Gastrocnemius medialis (tissue), 4 donors: ENCODE results near the gene PIH1D1. TPM values are rescaled to one million over a fixed set of nuclear protein-coding genes. Genes with fewer than 3 reads are reported as not detected.

Experiments
- ATAC-seq, 2 donors: fragments of 150-250 bp; one replicate each; pipeline ENCODE4 v1.9.1; 2016
- DNase-seq, 2 donors: peaks; one replicate each; pipeline ENCODE4 v3.0.0-alpha.2; 2019
- H3K27ac ChIP-seq, 4 donors: fragments of 200-600 bp; sonication (generic); 1 replicate in 1 of 4; 2 replicates in 3 of 4; pipeline ENCODE4 v1.5.1; 2016 to 2018; ENCODE audit warnings: mild to moderate bottlenecking in 2 of 4, moderate library complexity in 1 of 4
- H3K27me3 ChIP-seq, 3 donors: fragments of 200-600 bp; sonication (generic) in 2 of 3; 1 replicate in 1 of 3; 2 replicates in 2 of 3; pipeline versions ENCODE4 v1.5.1 to v1.6.0; 2016 to 2019; ENCODE audit warnings: mild to moderate bottlenecking in 1 of 3, moderate library complexity in 1 of 3
- H3K36me3 ChIP-seq, 2 donors: fragments of 200-600 bp; sonication (generic) in 1 of 2; one replicate each; pipeline ENCODE4 v1.5.1; 2017 to 2018
- H3K4me1 ChIP-seq, 2 donors: fragments of 200-600 bp; sonication (generic) in 1 of 2; one replicate each; pipeline ENCODE4 v1.5.1; 2016 to 2017; ENCODE audit warnings: mild to moderate bottlenecking in 2 of 2
- H3K4me3 ChIP-seq, 4 donors: fragments of 200-600 bp; sonication (generic) in 3 of 4; 1 replicate in 1 of 4; 2 replicates in 3 of 4; pipeline ENCODE4 v1.5.1; 2016 to 2019; ENCODE audit warnings: mild to moderate bottlenecking in 2 of 4
- H3K9me3 ChIP-seq, 3 donors: fragments of 200-600 bp; sonication (generic) in 2 of 3; 1 replicate in 1 of 3; 2 replicates in 2 of 3; pipeline ENCODE4 v1.5.1; 2016 to 2019
- POLR2A ChIP-seq, 2 donors: fragments of 450-650 bp; IDR thresholded peaks; one replicate each; pipeline ENCODE4 v1.6.1; 2017; ENCODE audit warnings: antibody characterized with exemption in 2 of 2, mild to moderate bottlenecking in 2 of 2, moderate library complexity in 2 of 2
- in situ Hi-C, 4 donors: fragments of 200-750 bp; cut with MboI; loops; one replicate each; pipeline versions ENCODE4 v1.15.0 to v1.8.0; 2017; ENCODE audit warnings: low sequenced_read_pairs in 4 of 4
- intact Hi-C: fragments of 100-400 bp; cut with DNase I; formaldehyde crosslinking; loops from one replicate; pipeline ENCODE4 v1.15.1; 2023; ENCODE audit warnings: low total_unique reads
- total RNA-seq, 4 donors: library from RNA; depleted of rRNA; stranded (reverse); fragments of >200 nt; gene quantifications; one replicate each; pipeline versions ENCODE4 v1.1.0 to v1.2.3, GENCODE V29; 2016
- TF ChIP-seq, protein P1 (sequence below), 5 experiments: fragments of 450-650 bp in 3 of 5; fragments of 200-600 bp in 2 of 5; sonication (generic) in 2 of 5; IDR thresholded peaks in 4 of 5; conservative IDR thresholded peaks in 1 of 5; 1 replicate in 4 of 5; 2 replicates in 1 of 5; pipeline ENCODE4 v1.5.1; 2016 to 2019; ENCODE audit warnings: antibody characterized with exemption in 5 of 5, mild to moderate bottlenecking in 3 of 5, moderate library complexity in 3 of 5

The PIH1D1 gene
- total RNA-seq, 4 donors from 2014 or later = 41.9 to 107 (median 79.0) TPM

- in situ Hi-C loops = no loop called here
Observed at GRCh38 chr19:49423985-49424303, 27.7 kb downstream of the PIH1D1 start.

DNA sequence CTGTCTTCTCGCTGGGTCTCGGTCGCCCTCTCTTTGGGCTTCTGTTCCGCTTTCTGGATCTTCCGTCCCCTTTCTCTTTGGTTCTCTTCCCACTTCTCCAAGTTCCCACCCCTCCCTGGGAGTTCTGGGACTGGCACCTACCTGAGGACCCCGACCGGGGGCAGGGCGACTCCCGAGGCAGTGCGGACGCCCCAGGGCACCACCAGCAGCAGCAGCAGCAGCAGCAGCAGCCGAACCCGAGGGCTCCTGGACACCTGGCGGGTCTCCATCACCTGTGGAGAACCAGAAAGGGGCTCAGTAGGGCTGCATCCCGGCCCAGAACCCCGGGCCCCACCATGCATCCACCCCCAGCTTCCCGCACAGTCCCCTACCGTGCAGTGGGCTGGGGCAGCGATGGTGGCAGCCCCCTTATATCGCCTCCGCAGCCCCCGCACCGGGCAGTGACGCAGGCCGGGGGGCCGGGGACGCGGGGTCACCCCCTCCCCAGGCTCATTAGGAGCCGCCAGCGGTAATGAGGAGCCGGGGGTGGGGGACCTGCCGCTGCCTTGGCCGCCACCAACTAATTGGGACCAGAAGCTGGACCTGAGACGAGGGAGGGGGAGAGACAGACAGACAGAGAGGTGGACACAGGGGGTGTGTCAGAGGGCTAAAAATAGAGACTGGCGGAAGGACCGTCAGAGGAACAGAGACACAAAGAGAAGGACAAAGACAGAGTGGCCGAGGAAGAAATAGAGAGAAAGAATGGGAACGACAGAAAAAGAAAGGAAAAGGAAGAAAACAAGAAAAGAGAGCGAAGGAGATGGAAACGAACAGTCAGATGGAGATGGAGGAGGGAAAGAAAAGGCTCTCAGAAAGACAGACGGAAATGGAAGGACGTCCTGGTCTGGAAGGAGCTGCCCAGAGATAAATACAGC is 28.3 kb downstream of the PIH1D1 start, which contains the start of gene PTH2:
Gene PTH2 (minus strand): TSS at position 371 of the 914 bp plus-strand sequence. CDS start 102 bp downstream, at position 269.
- in situ Hi-C loops (no loop called here), intact Hi-C loops (no loop called here)
- DNase-seq = no peak
- Histone ChIP-seq H3K27ac (no peak within 1 kb of the TSS), H3K4me1 (peaks cover 13 to 25% of the 10 kb centered on the region in 2 donors), H3K9me3 (no peaks in the 10 kb centered on the region), H3K36me3 (no peaks in the 10 kb centered on the region), H3K27me3 (peaks cover 92 to 100% (median 99%) of the 10 kb centered on the region in 3 donors), H3K4me3 (peak within 1 kb of the TSS; percentile 10 to 47 (median 30))
- no peak for TF ChIP-seq POLR2A (IDR thresholded peaks at IDR 0.05)
- TF ChIP-seq, protein P1, sequence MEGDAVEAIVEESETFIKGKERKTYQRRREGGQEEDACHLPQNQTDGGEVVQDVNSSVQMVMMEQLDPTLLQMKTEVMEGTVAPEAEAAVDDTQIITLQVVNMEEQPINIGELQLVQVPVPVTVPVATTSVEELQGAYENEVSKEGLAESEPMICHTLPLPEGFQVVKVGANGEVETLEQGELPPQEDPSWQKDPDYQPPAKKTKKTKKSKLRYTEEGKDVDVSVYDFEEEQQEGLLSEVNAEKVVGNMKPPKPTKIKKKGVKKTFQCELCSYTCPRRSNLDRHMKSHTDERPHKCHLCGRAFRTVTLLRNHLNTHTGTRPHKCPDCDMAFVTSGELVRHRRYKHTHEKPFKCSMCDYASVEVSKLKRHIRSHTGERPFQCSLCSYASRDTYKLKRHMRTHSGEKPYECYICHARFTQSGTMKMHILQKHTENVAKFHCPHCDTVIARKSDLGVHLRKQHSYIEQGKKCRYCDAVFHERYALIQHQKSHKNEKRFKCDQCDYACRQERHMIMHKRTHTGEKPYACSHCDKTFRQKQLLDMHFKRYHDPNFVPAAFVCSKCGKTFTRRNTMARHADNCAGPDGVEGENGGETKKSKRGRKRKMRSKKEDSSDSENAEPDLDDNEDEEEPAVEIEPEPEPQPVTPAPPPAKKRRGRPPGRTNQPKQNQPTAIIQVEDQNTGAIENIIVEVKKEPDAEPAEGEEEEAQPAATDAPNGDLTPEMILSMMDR (IDR thresholded peaks at IDR 0.05 in 4 of 5, conservative IDR thresholded peaks at IDR 0.05 in 1 of 5) = no peak
- ATAC-seq = no peak

More at GRCh38 chr19:49423985-49424303, 27.7 kb downstream of the PIH1D1 start:
- Histone ChIP-seq H3K36me3 (no peaks in the 10 kb centered on the region), H3K27ac (no peak overlapping the region), H3K27me3 (peaks cover 90 to 100% (median 99%) of the 10 kb centered on the region in 3 donors), H3K4me1 (peaks cover 13 to 29% of the 10 kb centered on the region in 2 donors), H3K4me3 (no peak overlapping the region), H3K9me3 (no peaks in the 10 kb centered on the region)
- TF ChIP-seq, protein P1 (IDR thresholded peaks at IDR 0.05 in 4 of 5, conservative IDR thresholded peaks at IDR 0.05 in 1 of 5) = no peak
- no peak for TF ChIP-seq POLR2A (IDR thresholded peaks at IDR 0.05)
- ATAC-seq (no peak), DNase-seq (no peak)
- intact Hi-C loops = no loop called here

DNA sequence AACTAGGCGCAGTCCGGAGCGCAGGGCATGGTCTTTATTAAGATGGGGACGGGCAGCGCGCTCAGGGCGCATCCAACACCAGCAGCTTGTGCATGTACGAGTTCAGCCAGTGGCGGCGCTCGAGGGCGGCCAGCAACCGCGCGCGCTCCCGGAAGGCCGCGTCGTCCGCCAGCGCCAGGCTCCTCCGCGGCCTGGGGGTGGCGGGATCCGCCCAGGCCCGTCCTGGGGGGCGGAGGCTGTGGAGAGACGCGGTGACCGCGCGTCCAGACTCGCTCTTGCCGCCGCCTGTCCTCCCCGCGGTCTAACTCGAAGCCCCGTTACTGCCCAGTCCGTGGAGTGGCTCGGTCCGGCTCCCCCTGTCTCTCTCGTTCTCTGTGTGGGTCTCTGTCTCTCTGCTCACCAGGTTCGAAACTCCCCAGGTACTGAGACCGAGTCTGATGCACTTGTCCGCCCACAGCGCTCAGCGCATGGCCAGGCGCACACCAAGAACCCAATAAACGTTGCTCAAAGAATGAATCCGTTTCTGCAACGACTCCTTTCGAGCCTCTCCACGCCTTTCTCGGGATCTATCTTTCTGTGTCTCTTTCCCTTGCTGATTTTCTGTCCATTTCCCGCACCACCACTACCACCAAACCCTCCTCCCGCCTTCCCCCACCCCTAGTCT is 29.1 kb downstream of the PIH1D1 start:
- peaks cover 13 to 21% of the 10 kb centered on the region in 2 donors for H3K4me1 ChIP-seq
- no peaks in the 10 kb centered on the region for H3K9me3 ChIP-seq
- H3K27ac ChIP-seq = no peak overlapping the region
- in situ Hi-C loops (no loop called here), intact Hi-C loops (loop anchor here (1.0 kb wide), 1 partner anchor 21 kb away; no protein-coding TSS in a partner anchor)
- ATAC-seq (no peak), DNase-seq (no peak)
- H3K36me3 ChIP-seq = no peaks in the 10 kb centered on the region
- H3K4me3 ChIP-seq = peak overlapping the region; percentile 10 to 47 (median 30)
- no peak for TF ChIP-seq POLR2A (IDR thresholded peaks at IDR 0.05)
- TF ChIP-seq, protein P1 (IDR thresholded peaks at IDR 0.05 in 4 of 5, conservative IDR thresholded peaks at IDR 0.05 in 1 of 5) = peak in 4 of 5 experiments; percentile 28 to 54 (median 36)
- peaks cover 91 to 99% (median 94%) of the 10 kb centered on the region in 3 donors for H3K27me3 ChIP-seq

DNA sequence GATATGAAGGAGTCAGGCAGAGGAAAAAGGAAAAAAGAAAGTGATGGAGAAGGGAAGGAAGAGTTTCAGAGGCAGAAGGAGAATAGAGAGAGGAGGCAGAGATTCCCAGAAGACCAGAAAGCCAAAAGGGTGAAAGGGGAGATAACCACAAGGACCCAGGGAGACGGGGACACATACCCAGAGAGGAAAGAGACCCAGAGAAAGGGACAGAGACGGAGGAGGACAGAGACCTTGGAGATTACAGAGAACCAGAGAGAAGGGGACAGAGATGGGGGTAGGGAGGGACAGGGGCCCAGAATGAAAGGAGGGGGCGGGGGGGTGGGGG is 29.8 kb downstream of the PIH1D1 start:
- DNase-seq = no peak
- intact Hi-C loops = loop anchor here (1.0 kb wide), 1 partner anchor 21 kb away; no protein-coding TSS in a partner anchor
- H3K27me3 ChIP-seq = peaks cover 85 to 97% (median 92%) of the 10 kb centered on the region in 3 donors

More for the DNA sequence above, 29.8 kb downstream of the PIH1D1 start:
- Histone ChIP-seq H3K4me3 (no peak overlapping the region), H3K4me1 (peaks cover 13 to 21% of the 10 kb centered on the region in 2 donors), H3K27ac (no peak overlapping the region), H3K9me3 (no peaks in the 10 kb centered on the region), H3K36me3 (no peaks in the 10 kb centered on the region)
- ATAC-seq = no peak
- in situ Hi-C loops = no loop called here
- TF ChIP-seq, protein P1 (IDR thresholded peaks at IDR 0.05 in 4 of 5, conservative IDR thresholded peaks at IDR 0.05 in 1 of 5) = no peak
